Neural cell (in vitro differentiated cells): Measurements from ENCODE around the gene EML4. TPM values are rescaled to one million over a fixed set of nuclear protein-coding genes. Genes with fewer than 3 reads are reported as not detected.

Experiments
- H2AFZ ChIP-seq: fragments of 200-600, 300-800 bp; sonication (generic), shearing (Covaris generic); 2 replicates; pipeline ENCODE4 v1.6.0; 2014; ENCODE audit warnings: low read depth, mild to moderate bottlenecking, antibody characterized with exemption, low read length, moderate library complexity
- H3F3A ChIP-seq: fragments of 200-600 bp; shearing (Covaris generic); 2 replicates; pipeline ENCODE4 v1.6.1; 2016; ENCODE audit warnings: mild to moderate bottlenecking, moderate library complexity, mixed read lengths, antibody characterized with exemption, low read length; ENCODE audit not compliant: insufficient read depth, poor library complexity, severe bottlenecking
- H3K27ac ChIP-seq: fragments of 200-600, 300-800 bp; sonication (generic), shearing (Covaris generic); 2 replicates; pipeline ENCODE4 v1.5.1; 2014; ENCODE audit warnings: mild to moderate bottlenecking, low read length, moderate library complexity
- H3K27me3 ChIP-seq: fragments of 300-800, 200-600 bp; sonication (generic), shearing (Covaris generic); 2 replicates; pipeline ENCODE4 v1.6.0; 2014; ENCODE audit warnings: mild to moderate bottlenecking, low read depth, low read length, moderate library complexity; ENCODE audit not compliant: insufficient read depth
- H3K36me3 ChIP-seq: fragments of 300-800, 200-600 bp; sonication (generic), shearing (Covaris generic); 2 replicates; pipeline ENCODE4 v1.5.1; 2014; ENCODE audit warnings: mild to moderate bottlenecking, antibody characterized with exemption, low read length, moderate library complexity; ENCODE audit not compliant: insufficient read depth
- H3K4me2 ChIP-seq: fragments of 300-800, 200-600 bp; sonication (generic), shearing (Covaris generic); 2 replicates; pipeline ENCODE4 v1.6.0; 2014; ENCODE audit warnings: mild to moderate bottlenecking, low read length
- H3K4me3 ChIP-seq: fragments of 300-800, 200-600 bp; sonication (generic), shearing (Covaris generic); 2 replicates; pipeline ENCODE4 v1.5.1; 2014; ENCODE audit warnings: mild to moderate bottlenecking, low read length, moderate library complexity
- H3K79me2 ChIP-seq: fragments of 200-600 bp; shearing (Covaris generic); replicated peaks from 2 replicates; pipeline ENCODE4 v1.6.0; 2014; ENCODE audit warnings: mild to moderate bottlenecking, low read length, moderate library complexity; ENCODE audit not compliant: insufficient read depth
- H3K9ac ChIP-seq: fragments of 300-800, 200-600 bp; sonication (generic), shearing (Covaris generic); 2 replicates; pipeline ENCODE4 v1.6.1; 2016; ENCODE audit warnings: mild to moderate bottlenecking, low read length, mixed read lengths
- H3K9me2 ChIP-seq: fragments of 200-600 bp; shearing (Covaris generic); 2 replicates; pipeline ENCODE4 v1.6.1; 2016; ENCODE audit warnings: mild to moderate bottlenecking, low read length, mixed read lengths; ENCODE audit not compliant: insufficient read depth
- H3K9me3 ChIP-seq: fragments of 200-600, 300-800 bp; sonication (generic), shearing (Covaris generic); 2 replicates; pipeline ENCODE4 v1.6.1; 2016; ENCODE audit warnings: mild to moderate bottlenecking, mixed run types, low read length, moderate library complexity, mixed read lengths
- H4K20me1 ChIP-seq: fragments of 200-600 bp; shearing (Covaris generic); 2 replicates; pipeline ENCODE4 v1.6.1; 2016; ENCODE audit warnings: mild to moderate bottlenecking, mixed run types; ENCODE audit not compliant: insufficient read depth
- CTCF ChIP-seq: fragments of 450-650 bp; IDR thresholded peaks from 2 replicates; pipeline ENCODE4 v1.5.1; 2014; ENCODE audit warnings: antibody characterized with exemption, mild to moderate bottlenecking, moderate library complexity; ENCODE audit not compliant: poor library complexity, severe bottlenecking
- EP300 ChIP-seq: fragments of 450-650 bp; conservative IDR thresholded peaks from 2 replicates; pipeline ENCODE4 v1.6.1; 2014; ENCODE audit warnings: antibody characterized with exemption, mild to moderate bottlenecking, moderate library complexity; ENCODE audit not compliant: poor library complexity, severe bottlenecking
- EZH2 ChIP-seq: fragments of 200-600, 300-800 bp; shearing (Covaris generic), sonication (generic); IDR thresholded peaks from 2 replicates; pipeline ENCODE4 v1.6.1; 2014; ENCODE audit warnings: antibody characterized with exemption, low read length, borderline replicate concordance, mild to moderate bottlenecking; ENCODE audit not compliant: insufficient read depth, poor library complexity, severe bottlenecking
- MXI1 ChIP-seq: fragments of 450-650 bp; conservative IDR thresholded peaks from 2 replicates; pipeline ENCODE4 v1.6.1; 2014; ENCODE audit warnings: antibody characterized with exemption, mild to moderate bottlenecking; ENCODE audit not compliant: poor library complexity, severe bottlenecking
- POLR2AphosphoS5 ChIP-seq: IDR thresholded peaks from 2 replicates; pipeline ENCODE4 v1.6.1; 2012
- RAD21 ChIP-seq: fragments of 450-650 bp; conservative IDR thresholded peaks from 2 replicates; pipeline ENCODE4 v1.6.1; 2014; ENCODE audit warnings: antibody characterized with exemption, mild to moderate bottlenecking, moderate library complexity
- REST ChIP-seq: IDR thresholded peaks from 2 replicates; pipeline ENCODE4 v1.6.1; 2012; ENCODE audit warnings: borderline replicate concordance
- SMC3 ChIP-seq: fragments of 450-650 bp; conservative IDR thresholded peaks from 2 replicates; pipeline ENCODE4 v1.6.1; 2014; ENCODE audit warnings: antibody characterized with exemption, mild to moderate bottlenecking, moderate library complexity; ENCODE audit not compliant: poor library complexity
- TAF1 ChIP-seq: IDR thresholded peaks from 2 replicates; pipeline ENCODE4 v1.6.1; 2012; ENCODE audit warnings: low read depth
- polyA plus RNA-seq: library from polyadenylated mRNA; depleted of rRNA; stranded (reverse); fragments of >200 nt; gene quantifications from 2 replicates; pipeline ENCODE4 v1.2.3, GENCODE V29; 2014

Gene EML4
- polyA plus RNA-seq, 1 donor from 2014 or later, result 33.9 TPM

- Histone ChIP-seq H4K20me1 (no peaks in the 10 kb centered on the region), H3K27ac (no peak overlapping the region), H3K9me3 (no peaks in the 10 kb centered on the region), H3K9ac (no peak overlapping the region), H3K36me3 (no peaks in the 10 kb centered on the region), H2AFZ (no peak overlapping the region), H3F3A (no peaks in the 10 kb centered on the region), H3K4me2 (no peak overlapping the region), H3K4me3 (no peak overlapping the region), H3K27me3 (no peaks in the 10 kb centered on the region), H3K79me2 (peaks cover 38% of the 10 kb centered on the region), H3K9me2 (no peaks in the 10 kb centered on the region)
- no peak for TF ChIP-seq TAF1
- no peak for TF ChIP-seq RAD21
- no peak for TF ChIP-seq MXI1
- no peak for TF ChIP-seq POLR2AphosphoS5
- TF ChIP-seq SMC3, result no peak
- no peak for TF ChIP-seq REST
- TF ChIP-seq EZH2, result no peak
- TF ChIP-seq CTCF, result no peak
- TF ChIP-seq EP300, result no peak
These were observed 182.7 kb downstream of the EML4 start for GRCh38 chr2:42351864-42352263.

GRCh38 chr2:42353792-42354429 lies 184.8 kb downstream of the EML4 start:
- Histone ChIP-seq H3F3A (no peaks in the 10 kb centered on the region), H3K4me3 (no peak overlapping the region), H3K27ac (no peak overlapping the region), H3K79me2 (peaks cover 57% of the 10 kb centered on the region), H3K9me3 (no peaks in the 10 kb centered on the region), H3K9me2 (no peaks in the 10 kb centered on the region), H3K4me2 (no peak overlapping the region), H4K20me1 (no peaks in the 10 kb centered on the region), H3K9ac (no peak overlapping the region), H3K27me3 (no peaks in the 10 kb centered on the region), H3K36me3 (no peaks in the 10 kb centered on the region), H2AFZ (no peak overlapping the region)
- TF ChIP-seq REST (no peak), MXI1 (no peak), POLR2AphosphoS5 (no peak), TAF1 (no peak), SMC3 (no peak), CTCF (no peak), EZH2 (no peak), EP300 (no peak), RAD21 (no peak)
